Liver (tissue), 9 donors: Measurements from ENCODE around the gene MS4A15. TPM values are rescaled to one million over a fixed set of nuclear protein-coding genes. Genes with fewer than 3 reads are reported as not detected.
"Not testable (repeated sequence)": the region's sequence is repeated elsewhere in the genome, so short reads cannot be mapped to it uniquely, and the experiment has no call there.

ENCODE experiments used
- DNase-seq: peaks from one replicate; pipeline ENCODE4 v3.0.0-alpha.2; 2017; ENCODE audit warnings: low spot score
- H3K27ac ChIP-seq, 2 donors: one replicate each; pipeline ENCODE4 v1.7.0; 2013; ENCODE audit warnings: inconsistent platforms in 2 of 2, low read length in 2 of 2, control low read depth in 1 of 2, low read depth in 1 of 2, mild to moderate bottlenecking in 1 of 2
- H3K27me3 ChIP-seq, 4 donors: one replicate each; pipeline versions ENCODE4 v1.6.1 to v1.7.0; 2013; ENCODE audit warnings: low read length in 3 of 4, inconsistent platforms in 1 of 4, mild to moderate bottlenecking in 1 of 4, moderate library complexity in 1 of 4; ENCODE audit not compliant: control insufficient read depth in 4 of 4, insufficient read depth in 4 of 4
- H3K36me3 ChIP-seq, 4 donors: one replicate each; pipeline versions ENCODE4 v1.6.1 to v1.7.0; 2013; ENCODE audit warnings: low read length in 3 of 4, mild to moderate bottlenecking in 3 of 4, low read depth in 1 of 4, moderate library complexity in 1 of 4; ENCODE audit not compliant: control insufficient read depth in 4 of 4, insufficient read depth in 3 of 4
- H3K4me1 ChIP-seq, 4 donors: one replicate each; pipeline versions ENCODE4 v1.6.1 to v1.7.0; 2013; ENCODE audit warnings: low read length in 3 of 4, mild to moderate bottlenecking in 3 of 4, moderate library complexity in 1 of 4; ENCODE audit not compliant: control insufficient read depth in 4 of 4, insufficient read depth in 4 of 4
- H3K4me3 ChIP-seq, 3 donors: one replicate each; pipeline versions ENCODE4 v1.6.1 to v1.7.0; 2013; ENCODE audit warnings: low read length in 3 of 3, control low read depth in 1 of 3, low read depth in 1 of 3, mild to moderate bottlenecking in 1 of 3
- H3K9ac ChIP-seq, 2 donors: one replicate each; pipeline ENCODE4 v1.7.0; 2013; ENCODE audit warnings: low read length in 2 of 2, mild to moderate bottlenecking in 2 of 2, moderate library complexity in 2 of 2, control low read depth in 1 of 2, low read depth in 1 of 2
- H3K9me3 ChIP-seq, 4 donors: one replicate each; pipeline versions ENCODE4 v1.6.1 to v1.7.0; 2013; ENCODE audit warnings: low read length in 3 of 4; ENCODE audit not compliant: control insufficient read depth in 4 of 4
- ATF3 ChIP-seq: IDR thresholded peaks from 2 replicates; pipeline ENCODE4 v1.6.1; 2016; ENCODE audit warnings: antibody characterized with exemption
- CTCF ChIP-seq: fragments of 150-350 bp; IDR thresholded peaks from 2 replicates; pipeline ENCODE4 v1.5.1; 2017; ENCODE audit warnings: improper control_type of control experiment, low read depth, low read length; ENCODE audit not compliant: missing input control
- EGR1 ChIP-seq, 2 donors: IDR thresholded peaks; 2 replicates each; pipeline ENCODE4 v1.6.1; 2016 to 2018; ENCODE audit warnings: antibody characterized with exemption in 2 of 2, low read depth in 2 of 2
- FOXA1 ChIP-seq: IDR thresholded peaks from 2 replicates; pipeline ENCODE4 v1.6.1; 2016; ENCODE audit warnings: antibody characterized with exemption
- FOXA2 ChIP-seq: IDR thresholded peaks from 2 replicates; pipeline ENCODE4 v1.6.1; 2016; ENCODE audit warnings: antibody characterized with exemption
- HNF4A ChIP-seq, 2 donors: conservative IDR thresholded peaks; 2 replicates each; pipeline ENCODE4 v1.6.1; 2016; ENCODE audit warnings: antibody characterized with exemption in 2 of 2, mild to moderate bottlenecking in 2 of 2
- HNF4G ChIP-seq: IDR thresholded peaks from 2 replicates; pipeline ENCODE4 v1.6.1; 2016; ENCODE audit warnings: antibody characterized with exemption
- JUND ChIP-seq, 2 donors: IDR thresholded peaks; 2 replicates each; pipeline ENCODE4 v1.6.1; 2016; ENCODE audit warnings: antibody characterized with exemption in 2 of 2
- MAX ChIP-seq: IDR thresholded peaks from 2 replicates; pipeline ENCODE4 v1.6.1; 2016; ENCODE audit warnings: antibody characterized with exemption
- RAD21 ChIP-seq, 2 donors: IDR thresholded peaks; 2 replicates each; pipeline ENCODE4 v1.6.1; 2016; ENCODE audit warnings: antibody characterized with exemption in 2 of 2, mild to moderate bottlenecking in 2 of 2
- REST ChIP-seq: IDR thresholded peaks from 2 replicates; pipeline ENCODE4 v1.6.1; 2016; ENCODE audit warnings: antibody characterized with exemption, mild to moderate bottlenecking
- RXRA ChIP-seq, 2 donors: IDR thresholded peaks; 2 replicates each; pipeline ENCODE4 v1.6.1; 2017 to 2018; ENCODE audit warnings: antibody characterized with exemption in 2 of 2, mild to moderate bottlenecking in 1 of 2
- SP1 ChIP-seq: IDR thresholded peaks from 2 replicates; pipeline ENCODE4 v1.6.1; 2018; ENCODE audit warnings: antibody characterized with exemption, mild to moderate bottlenecking
- TAF1 ChIP-seq: conservative IDR thresholded peaks from 2 replicates; pipeline ENCODE4 v1.6.1; 2016; ENCODE audit warnings: antibody characterized with exemption, mild to moderate bottlenecking
- YY1 ChIP-seq: IDR thresholded peaks from 2 replicates; pipeline ENCODE4 v1.6.1; 2016; ENCODE audit warnings: antibody characterized with exemption, mild to moderate bottlenecking
- WGBS: extraction: QIAGEN DNeasy Blood & Tissue Kit; methylation state at CpG from one replicate; pipeline ENCODE4 v1.1.7; 2013; 5-methylcytosine and 5-hydroxymethylcytosine counted together
- polyA plus RNA-seq, 2 donors: library from polyadenylated mRNA; stranded (reverse) in 1 of 2; unstranded in 1 of 2; fragments of 200-250 nt in 1 of 2; fragments of >200 nt in 1 of 2; fragmentation: Nextera tagmentation in 1 of 2; extraction: Ambion mirVana in 1 of 2; gene quantifications; one replicate each; pipeline versions ENCODE4 v1.2.1 to v1.2.3, GENCODE V29; 2013 to 2015
- total RNA-seq, 2 donors: library from RNA; depleted of rRNA; stranded (reverse); fragments of >200 nt; gene quantifications; one replicate each; pipeline ENCODE4 v1.2.3, GENCODE V29; 2014
- donor health status: healthy.
- donor health status: healthy.
- donor health status: healthy.
- donor health status: healthy.
- donor health status: healthy.

MS4A15 gene
- total and polyA plus RNA-seq, 4 donors, result not detected

- no peaks in the 10 kb centered on the region for H3K36me3 ChIP-seq
- no peak for DNase-seq
- H3K27me3 ChIP-seq, result no peaks in the 10 kb centered on the region
- no peak overlapping the region for H3K27ac ChIP-seq
- H3K4me3 ChIP-seq, result no peak overlapping the region
- H3K9ac ChIP-seq, result no peak overlapping the region
- no peak for TF ChIP-seq JUND (IDR thresholded peaks at IDR 0.05)
- no peak for TF ChIP-seq TAF1
- TF ChIP-seq FOXA2, result no peak
- TF ChIP-seq FOXA1, result no peak
- no peak for TF ChIP-seq HNF4G
- TF ChIP-seq HNF4A (conservative IDR thresholded peaks at IDR 0.05), result no peak
- no peak for TF ChIP-seq ATF3
- TF ChIP-seq RAD21 (IDR thresholded peaks at IDR 0.05), result no peak
- TF ChIP-seq CTCF, result no peak
- TF ChIP-seq EGR1 (IDR thresholded peaks at IDR 0.05; ENCODE audit: low read depth in 2 of 2), result no peak
- TF ChIP-seq MAX, result no peak
- TF ChIP-seq RXRA (IDR thresholded peaks at IDR 0.05), result no peak
- no peak for TF ChIP-seq YY1
- no peak for TF ChIP-seq REST
- no peak for TF ChIP-seq SP1
- no peaks in the 10 kb centered on the region for H3K9me3 ChIP-seq
- H3K4me1 ChIP-seq, result no peaks in the 10 kb centered on the region
- WGBS, result 76% methylated on average over 15 of the region's 15 CpGs
These were observed 65.3 kb downstream of the MS4A15 start for GRCh38 chr11:60821827-60822599.

- DNase-seq, H3K4me1 ChIP-seq, H3K4me3 ChIP-seq, H3K9me3 ChIP-seq, H3K27me3 ChIP-seq, H3K27ac ChIP-seq, H3K36me3 ChIP-seq, H3K9ac ChIP-seq: not testable (repeated sequence)
- 87% methylated on average over 5 of the region's 5 CpGs for WGBS
These were observed 67.2 kb downstream of the MS4A15 start for GRCh38 chr11:60823745-60824306.
